Smooth muscle cell (in vitro differentiated cells): ENCODE results near the gene STK11IP. TPM values are rescaled to one million over a fixed set of nuclear protein-coding genes. Genes with fewer than 3 reads are reported as not detected.

ENCODE experiments used
- DNase-seq: peaks from one replicate; lab custom pipeline; 2025; ENCODE audit not compliant: unreplicated experiment; lab: John Stamatoyannopoulos, UW
- H2AFZ ChIP-seq: fragments of 200-600 bp; sonication (generic); 2 replicates; pipeline ENCODE4 v1.6.0; 2016; ENCODE audit warnings: antibody characterized with exemption, low read depth, mild to moderate bottlenecking
- H3F3A ChIP-seq: fragments of 200-600 bp; sonication (generic); 2 replicates; pipeline ENCODE4 v1.6.0; 2017; ENCODE audit warnings: antibody characterized with exemption, low read depth
- H3K27ac ChIP-seq: fragments of 200-600 bp; sonication (generic); 2 replicates; pipeline ENCODE4 v1.5.1; 2016; ENCODE audit warnings: low read depth, mild to moderate bottlenecking
- H3K27me3 ChIP-seq: fragments of 200-600 bp; sonication (generic); 2 replicates; pipeline ENCODE4 v1.6.1; 2016; ENCODE audit warnings: low read depth, mild to moderate bottlenecking
- H3K36me3 ChIP-seq: fragments of 200-600 bp; sonication (generic); 2 replicates; pipeline ENCODE4 v1.5.1; 2016; ENCODE audit warnings: low read depth
- H3K4me1 ChIP-seq: fragments of 200-600 bp; sonication (generic); 2 replicates; pipeline ENCODE4 v1.5.1; 2016; ENCODE audit warnings: low read depth
- H3K4me2 ChIP-seq: fragments of 200-600 bp; sonication (generic); 2 replicates; pipeline ENCODE4 v1.6.0; 2016; ENCODE audit warnings: mild to moderate bottlenecking
- H3K4me3 ChIP-seq: fragments of 200-600 bp; sonication (generic); 2 replicates; pipeline ENCODE4 v1.5.1; 2016; ENCODE audit warnings: mild to moderate bottlenecking
- H3K79me2 ChIP-seq: fragments of 200-600 bp; sonication (generic); 2 replicates; pipeline ENCODE4 v1.6.0; 2016; ENCODE audit warnings: low read depth, mild to moderate bottlenecking
- H3K9ac ChIP-seq: fragments of 200-600 bp; sonication (generic); 2 replicates; pipeline ENCODE4 v1.6.0; 2016; ENCODE audit warnings: low read depth
- H3K9me3 ChIP-seq: fragments of 200-600 bp; sonication (generic); replicated peaks from 2 replicates; pipeline ENCODE4 v1.5.1; 2016; ENCODE audit warnings: low read depth
- H4K20me1 ChIP-seq: fragments of 200-600 bp; sonication (generic); 2 replicates; pipeline ENCODE4 v1.6.0; 2016; ENCODE audit warnings: low read depth
- WGBS: methylation state at CpG from one replicate; pipeline ENCODE4 v1.1.7; 2016; ENCODE audit warnings: low lambda C conversion rate; 5-methylcytosine and 5-hydroxymethylcytosine counted together
- polyA plus RNA-seq: library from polyadenylated mRNA; unstranded; fragments of >200 nt; fragmentation: Nextera tagmentation; extraction: Ambion mirVana; gene quantifications from 2 replicates; pipeline ENCODE4 v1.2.1, GENCODE V29; 2016
- total RNA-seq: library from RNA; depleted of rRNA; stranded (reverse); fragments of >200 nt; gene quantifications from 2 replicates; pipeline ENCODE4 v1.2.3, GENCODE V29; 2014
- TF ChIP-seq, protein P1 (sequence below): fragments of 200-600 bp; sonication (generic); IDR thresholded peaks from 2 replicates; pipeline ENCODE4 v1.5.1; 2017; ENCODE audit warnings: borderline replicate concordance, mild to moderate bottlenecking, antibody characterized with exemption; ENCODE audit not compliant: insufficient read depth, poor library complexity, severe bottlenecking

Gene STK11IP
- total and polyA plus RNA-seq, 2 experiments from 2014 or later: 10.2 to 13.6 TPM

- 76% methylated on average over 7 of the region's 7 CpGs for WGBS
- H3K4me2 ChIP-seq: no peak overlapping the region
Measured at GRCh38 chr2:219658196-219658846, 60.7 kb downstream of the STK11IP start.

GRCh38 chr2:219658874-219659273 is 61.2 kb downstream of the STK11IP start:
- Histone ChIP-seq H3K27ac (peak overlapping the region; percentile 40), H3K79me2 (no peaks in the 10 kb centered on the region), H3K36me3 (no peaks in the 10 kb centered on the region), H4K20me1 (no peaks in the 10 kb centered on the region), H3K4me2 (no peak overlapping the region), H3K4me1 (peaks cover 3% of the 10 kb centered on the region), H3K4me3 (no peak overlapping the region), H3K9ac (no peak overlapping the region), H3K27me3 (no peaks in the 10 kb centered on the region), H3K9me3 (no peaks in the 10 kb centered on the region), H2AFZ (no peak overlapping the region), H3F3A (peaks cover 6% of the 10 kb centered on the region)
- WGBS: 80% methylated on average over 3 of the region's 3 CpGs
- DNase-seq: no peak
- TF ChIP-seq, protein P1, sequence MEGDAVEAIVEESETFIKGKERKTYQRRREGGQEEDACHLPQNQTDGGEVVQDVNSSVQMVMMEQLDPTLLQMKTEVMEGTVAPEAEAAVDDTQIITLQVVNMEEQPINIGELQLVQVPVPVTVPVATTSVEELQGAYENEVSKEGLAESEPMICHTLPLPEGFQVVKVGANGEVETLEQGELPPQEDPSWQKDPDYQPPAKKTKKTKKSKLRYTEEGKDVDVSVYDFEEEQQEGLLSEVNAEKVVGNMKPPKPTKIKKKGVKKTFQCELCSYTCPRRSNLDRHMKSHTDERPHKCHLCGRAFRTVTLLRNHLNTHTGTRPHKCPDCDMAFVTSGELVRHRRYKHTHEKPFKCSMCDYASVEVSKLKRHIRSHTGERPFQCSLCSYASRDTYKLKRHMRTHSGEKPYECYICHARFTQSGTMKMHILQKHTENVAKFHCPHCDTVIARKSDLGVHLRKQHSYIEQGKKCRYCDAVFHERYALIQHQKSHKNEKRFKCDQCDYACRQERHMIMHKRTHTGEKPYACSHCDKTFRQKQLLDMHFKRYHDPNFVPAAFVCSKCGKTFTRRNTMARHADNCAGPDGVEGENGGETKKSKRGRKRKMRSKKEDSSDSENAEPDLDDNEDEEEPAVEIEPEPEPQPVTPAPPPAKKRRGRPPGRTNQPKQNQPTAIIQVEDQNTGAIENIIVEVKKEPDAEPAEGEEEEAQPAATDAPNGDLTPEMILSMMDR: no peak

More at GRCh38 chr2:219658196-219658846, 60.7 kb downstream of the STK11IP start:
- H3K9me3 ChIP-seq: no peaks in the 10 kb centered on the region
- peak overlapping the region; percentile 40 for H3K27ac ChIP-seq
- TF ChIP-seq, protein P1: no peak
- no peaks in the 10 kb centered on the region for H3K79me2 ChIP-seq
- peaks cover 3% of the 10 kb centered on the region for H3K4me1 ChIP-seq
- no peaks in the 10 kb centered on the region for H3K36me3 ChIP-seq
- peaks cover 6% of the 10 kb centered on the region for H3F3A ChIP-seq
- H4K20me1 ChIP-seq: no peaks in the 10 kb centered on the region
- H2AFZ ChIP-seq: no peak overlapping the region
- H3K9ac ChIP-seq: no peak overlapping the region
- H3K27me3 ChIP-seq: no peaks in the 10 kb centered on the region
- no peak overlapping the region for H3K4me3 ChIP-seq
- DNase-seq: no peak

- no peak for DNase-seq
- Histone ChIP-seq H2AFZ (no peak overlapping the region), H3F3A (peaks cover 6% of the 10 kb centered on the region), H4K20me1 (no peaks in the 10 kb centered on the region), H3K27me3 (no peaks in the 10 kb centered on the region), H3K9me3 (no peaks in the 10 kb centered on the region), H3K4me3 (no peak overlapping the region), H3K4me2 (peak overlapping the region; percentile 54), H3K4me1 (peaks cover 3% of the 10 kb centered on the region), H3K9ac (peak overlapping the region; percentile 33), H3K27ac (peak overlapping the region; percentile 86), H3K79me2 (no peaks in the 10 kb centered on the region), H3K36me3 (no peaks in the 10 kb centered on the region)
- 38% methylated on average over 7 of the region's 7 CpGs for WGBS
- TF ChIP-seq, protein P1: no peak
Measured at GRCh38 chr2:219661197-219661954, 63.7 kb downstream of the STK11IP start.
